ENCODE measurements around the gene ZNF365. TPM values are rescaled to one million over a fixed set of nuclear protein-coding genes. Genes with fewer than 3 reads are reported as not detected.

ZNF365 gene
- total and polyA plus RNA-seq, 9 of the 15 experiments (the other 6 are each of a cell fraction or from before 2014, with no cell fraction given): 0.03 to 0.04 TPM; not detected in 7

GRCh38 chr10:62433181-62433692 is 59.1 kb downstream of the ZNF365 start (continued):
- TF ChIP-seq ARID1B (IDR thresholded peaks at IDR 0.05) (0 out of 2 replicates have a peak, but pooled peaks have one; percentile 33), ZKSCAN1 (IDR thresholded peaks at IDR 0.05; ENCODE audit: low read depth, low read length) (no peak), ZNF398 (CRISPR knock-in tag; IDR thresholded peaks at IDR 0.05) (no peak), JUN (IDR thresholded peaks at IDR 0.05; ENCODE audit: borderline replicate concordance, low read depth, low read length) (peak; percentile 76), JUN (CRISPR knock-in tag; IDR thresholded peaks at IDR 0.05; ENCODE audit: borderline replicate concordance) (no peak), NCOR1 (IDR thresholded peaks at IDR 0.05) (no peak), ZBTB40 (IDR thresholded peaks at IDR 0.05) (no peak), ZBTB40 (CRISPR knock-in tag; IDR thresholded peaks at IDR 0.05) (no peak), JUND (IDR thresholded peaks at IDR 0.05; ENCODE audit: borderline replicate concordance, low read depth, low read length) (peak; percentile 74; the same call in 1 of the 2 replicates), JUND (tag; IDR thresholded peaks at IDR 0.05; ENCODE audit: borderline replicate concordance, low read depth, low read length) (peak; percentile 81)
